Measurements from ENCODE around the gene WDR13.
A peak's percentile ranks its signal among the peaks of the same experiment; 100 is the strongest.
"Not testable (repeated sequence)": the region's sequence is repeated elsewhere in the genome, so short reads cannot be mapped to it uniquely, and the experiment has no call there.

Gene WDR13

DNA sequence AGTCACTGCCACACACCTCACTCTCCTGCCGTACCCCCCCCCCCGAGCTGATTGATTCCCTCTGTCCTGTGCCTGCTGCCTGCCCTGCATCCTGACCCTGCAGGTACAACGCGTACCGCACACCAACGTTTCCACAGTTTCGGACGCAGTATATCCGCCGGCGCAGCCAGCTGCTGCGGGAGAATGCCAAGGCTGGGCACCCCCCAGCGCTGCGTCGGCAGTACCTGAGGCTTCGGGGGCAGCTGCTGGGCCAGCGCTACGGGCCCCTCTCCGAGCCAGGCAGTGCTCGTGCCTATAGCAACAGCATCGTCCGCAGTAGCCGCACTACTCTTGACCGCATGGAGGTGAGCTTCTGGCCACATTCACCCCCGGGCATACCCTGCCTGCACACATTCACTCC is 1.3 kb downstream of the WDR13 start:
- DNase-seq, result no peak

- DNase-seq, result no peak
Measured at GRCh38 chrX:48599341-48599740, 2.0 kb downstream of the WDR13 start.

DNA sequence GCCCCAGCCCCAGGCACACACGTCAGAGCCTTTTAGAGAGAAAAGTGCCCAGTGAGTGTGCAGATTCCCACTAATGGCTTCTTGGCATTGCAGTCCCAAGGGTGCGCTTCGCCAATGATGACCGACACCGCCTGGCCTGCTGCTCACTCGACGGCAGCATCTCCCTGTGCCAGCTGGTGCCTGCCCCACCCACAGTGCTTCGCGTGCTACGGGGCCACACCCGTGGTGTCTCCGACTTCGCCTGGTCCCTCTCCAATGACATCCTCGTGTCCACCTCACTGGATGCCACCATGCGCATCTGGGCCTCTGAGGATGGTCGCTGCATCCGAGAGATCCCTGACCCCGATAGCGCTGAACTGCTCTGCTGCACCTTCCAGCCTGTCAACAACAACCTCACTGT is 2.9 kb downstream of the WDR13 start:
- DNase-seq, result no peak

DNA sequence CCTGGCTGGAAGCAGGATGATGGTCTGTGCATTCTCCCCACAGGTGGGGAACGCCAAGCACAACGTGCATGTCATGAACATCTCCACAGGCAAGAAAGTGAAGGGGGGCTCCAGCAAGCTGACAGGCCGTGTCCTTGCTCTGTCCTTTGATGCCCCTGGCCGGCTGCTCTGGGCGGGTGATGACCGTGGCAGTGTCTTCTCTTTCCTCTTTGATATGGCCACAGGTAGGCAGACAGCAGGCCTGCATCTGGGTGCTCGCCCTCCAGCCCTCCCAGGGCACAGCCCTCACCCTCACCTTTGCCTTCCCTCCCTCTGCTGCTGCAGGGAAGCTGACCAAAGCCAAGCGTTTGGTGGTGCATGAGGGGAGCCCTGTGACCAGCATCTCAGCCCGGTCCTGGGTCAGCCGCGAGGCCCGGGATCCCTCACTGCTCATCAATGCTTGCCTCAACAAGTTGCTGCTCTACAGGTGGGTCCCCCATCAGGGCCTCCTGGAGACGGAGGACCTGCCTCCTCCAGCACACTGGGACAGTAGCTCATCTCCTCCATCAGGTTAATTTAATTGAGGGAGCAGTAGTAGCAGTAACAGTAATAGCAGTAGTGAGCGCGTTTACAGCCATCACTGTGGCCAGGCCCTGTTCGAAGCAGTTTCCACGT is 4.6 kb downstream of the WDR13 start:
- no peak for DNase-seq

- DNase-seq, result no peak
Measured at GRCh38 chrX:48604701-48605100, 7.4 kb downstream of the WDR13 start.

DNA sequence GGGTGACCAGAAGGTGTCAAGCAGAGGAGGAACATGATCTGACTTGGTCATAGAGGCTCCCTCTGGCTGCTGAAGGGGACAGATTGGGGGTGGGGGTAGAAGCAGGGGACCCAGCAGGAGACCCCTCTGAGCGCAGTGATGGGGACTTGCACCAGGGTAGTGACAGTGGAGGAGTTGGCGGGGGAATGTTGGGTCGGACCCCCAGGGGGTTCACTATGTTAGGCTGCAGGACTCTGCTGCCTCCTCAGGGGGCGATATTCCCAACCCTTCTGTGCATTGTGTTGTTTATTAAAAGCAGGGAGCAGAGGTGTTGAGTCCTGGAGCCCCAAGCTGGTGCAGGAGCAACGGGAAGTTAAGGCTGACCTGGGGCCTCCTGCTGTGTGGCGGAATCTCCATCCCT is 8.8 kb downstream of the WDR13 start:
- DNase-seq, result no peak

DNA sequence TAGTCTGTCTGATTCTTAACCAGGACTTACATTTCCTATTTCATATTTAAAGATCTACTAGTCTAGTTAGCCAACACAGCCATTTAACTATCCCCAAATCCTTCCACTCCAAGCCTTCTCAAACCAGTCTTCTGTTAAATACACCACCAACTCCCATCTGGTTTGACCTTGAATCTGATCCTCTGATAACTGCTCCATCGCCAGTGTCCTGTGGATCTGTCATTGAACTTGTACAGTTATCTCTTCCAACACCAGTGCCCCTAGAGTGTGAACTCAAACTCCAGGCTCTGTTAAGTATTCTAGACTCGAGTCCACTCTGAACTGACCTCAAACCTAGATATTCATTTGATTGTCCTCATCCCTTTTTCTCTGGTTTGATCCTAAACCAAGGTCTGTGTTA is 14.4 kb downstream of the WDR13 start:
- no peak for DNase-seq

GRCh38 chrX:48613502-48614160 is 16.3 kb downstream of the WDR13 start:
- DNase-seq, result no peak

GRCh38 chrX:48616576-48616975 is 19.3 kb downstream of the WDR13 start:
- no peak for DNase-seq

GRCh38 chrX:48617542-48618340 is 20.4 kb downstream of the WDR13 start:
- no peak for DNase-seq

- no peak for DNase-seq
Measured at GRCh38 chrX:48626401-48627298, 29.4 kb downstream of the WDR13 start.

GRCh38 chrX:48631376-48632090 is 34.2 kb downstream of the WDR13 start:
- peak; percentile 37 for DNase-seq

DNA sequence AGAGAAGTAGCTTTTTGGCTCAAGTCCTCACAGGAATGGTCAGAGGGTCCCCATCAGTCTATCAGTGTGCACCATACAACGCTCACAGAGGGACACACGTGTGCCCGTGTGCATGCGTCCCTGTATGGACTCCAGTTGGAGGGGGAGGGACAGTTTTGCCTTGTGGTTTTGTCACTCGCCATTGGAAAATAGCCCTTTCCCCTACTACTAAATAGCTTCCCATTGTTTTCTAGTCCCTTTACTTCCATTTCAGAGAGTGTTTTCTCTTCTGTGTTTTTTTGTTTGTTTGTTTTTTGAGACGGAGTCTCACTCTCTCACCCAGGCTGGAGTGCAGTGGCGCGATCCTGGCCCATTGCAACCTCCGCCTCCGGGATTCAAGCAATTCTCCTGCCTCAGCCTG is 34.9 kb downstream of the WDR13 start:
- no peak for DNase-seq

GRCh38 chrX:48636301-48636700 is 39.0 kb downstream of the WDR13 start:
- DNase-seq, result no peak

GRCh38 chrX:48636776-48637175 is 39.5 kb downstream of the WDR13 start:
- DNase-seq, result no peak

GRCh38 chrX:48645669-48646068 is 48.4 kb downstream of the WDR13 start:
- no peak for DNase-seq

- DNase-seq, result no peak
Measured at GRCh38 chrX:48648336-48648751, 51.1 kb downstream of the WDR13 start.

DNA sequence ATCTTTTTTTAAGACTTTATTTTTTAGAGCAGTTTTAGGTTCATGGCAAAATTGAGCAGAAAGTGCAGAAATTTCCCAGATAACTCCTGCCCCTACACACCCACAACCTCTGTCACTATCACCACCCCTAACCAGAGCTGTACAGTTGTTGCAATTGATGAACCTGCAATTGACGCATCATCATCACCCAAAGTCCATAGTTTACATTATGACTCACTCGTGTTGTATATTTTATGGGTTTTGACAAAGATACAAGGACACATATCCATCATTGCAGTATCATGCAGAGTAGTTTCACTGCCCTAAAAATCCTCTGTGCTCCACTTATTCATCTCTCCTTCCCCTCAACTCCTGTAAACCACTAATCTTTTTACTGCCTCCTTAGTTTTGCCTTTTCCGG is 51.8 kb downstream of the WDR13 start:
- no peak for DNase-seq

GRCh38 chrX:48652055-48652579 is 54.8 kb downstream of the WDR13 start:
- not testable (repeated sequence) for DNase-seq

DNA sequence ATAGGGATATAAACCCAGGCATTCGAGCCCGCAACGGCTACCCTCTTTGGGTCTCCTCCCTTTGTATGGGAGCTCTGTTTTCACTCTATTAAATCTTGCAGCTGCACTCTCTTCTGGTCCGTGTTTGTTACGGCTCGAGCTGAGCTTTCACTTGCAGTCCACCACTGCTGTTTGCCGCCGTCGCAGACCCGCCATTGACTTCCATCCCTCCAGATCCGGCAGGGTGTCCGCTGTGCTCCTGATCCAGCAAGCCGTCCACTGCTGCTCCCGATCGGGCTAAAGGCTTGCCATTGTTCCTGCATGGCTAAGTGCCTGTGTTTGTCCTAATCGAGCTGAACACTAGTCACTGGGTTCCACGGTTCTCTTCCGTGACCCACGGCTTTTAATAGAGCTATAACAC is 57.5 kb downstream of the WDR13 start:
- DNase-seq, result not testable (repeated sequence)
